GM12878 (cell line): Measurements from ENCODE around the gene MVK. TPM values are rescaled to one million over a fixed set of nuclear protein-coding genes. Genes with fewer than 3 reads are reported as not detected.

Experiments used
- ATAC-seq: fragments of 200-7000 bp; cut with Tn5 transposase; 3 replicates; pipeline ENCODE4 v1.9.1; 2020; ENCODE audit warnings: mild to moderate bottlenecking, moderate library complexity
- BruUV-seq: library from RNA; stranded (reverse); fragments of 400-500 nt; replicated peaks from 2 replicates; lab custom pipeline; 2021; lab: Mats Ljungman, UMichigan
- CTCF ChIA-PET: fragments of 300-600 bp; sonication (Branson Sonifier 250); formaldehyde crosslinking; extraction: SDS; loops from one replicate; lab custom pipeline; 2021; ENCODE audit warnings: inconsistent platforms; lab: Yijun Ruan, JAX
- POLR2A ChIA-PET: fragments of 350-600 bp; formaldehyde crosslinking; extraction: SDS; loops from one replicate; lab custom pipeline; 2021; ENCODE audit warnings: inconsistent platforms; lab: Charles Lee
- RAD21 ChIA-PET: fragments of 300-600 bp; sonication (Branson Sonifier 250); formaldehyde crosslinking; loops from one replicate; lab custom pipeline; 2023; ENCODE audit warnings: antibody characterized with exemption; ENCODE audit not compliant: unreplicated experiment; lab: Charles Lee
- SMC1A ChIA-PET: fragments of 300-600 bp; sonication (Branson Sonifier 250); formaldehyde crosslinking; loops from one replicate; lab custom pipeline; 2023; ENCODE audit not compliant: unreplicated experiment, uncharacterized antibody; lab: Charles Lee
- DNase-seq: peaks from one replicate; pipeline ENCODE4 v3.0.0-alpha.2; 2011; ENCODE audit warnings: low read depth, low spot score
- FAIRE-seq: peaks from 3 replicates; lab custom pipeline; 2011; peaks lifted over from hg19 to GRCh38; lab: Jason Lieb, UNC
- H2AFZ ChIP-seq: 2 replicates; pipeline ENCODE4 v1.6.0; 2011; ENCODE audit warnings: low read depth, low read length, control low read depth; ENCODE audit not compliant: control insufficient read depth
- H3K27ac ChIP-seq: 2 replicates; pipeline ENCODE4 v1.5.1; 2011; ENCODE audit warnings: control low read depth; ENCODE audit not compliant: control insufficient read depth, insufficient read depth
- H3K27me3 ChIP-seq, 2 experiments: replicated peaks in 1 of 2; 2 replicates each; pipeline versions ENCODE4 v1.6.0 to v1.6.1; 2011; ENCODE audit warnings: low read length in 1 of 2; ENCODE audit not compliant: control insufficient read depth in 2 of 2, insufficient read depth in 2 of 2
- H3K36me3 ChIP-seq, 2 experiments: 2 replicates each; pipeline ENCODE4 v1.5.1; 2011; ENCODE audit warnings: low read length in 1 of 2; ENCODE audit not compliant: control insufficient read depth in 2 of 2, insufficient read depth in 2 of 2
- H3K4me1 ChIP-seq: 2 replicates; pipeline ENCODE4 v1.6.1; 2011; ENCODE audit warnings: mild to moderate bottlenecking, low read length, moderate library complexity, mixed read lengths; ENCODE audit not compliant: control insufficient read depth, insufficient read depth
- H3K4me2 ChIP-seq: 2 replicates; pipeline ENCODE4 v1.6.0; 2011; ENCODE audit warnings: control low read depth; ENCODE audit not compliant: control insufficient read depth, insufficient read depth
- H3K4me3 ChIP-seq: fragments of 200-600 bp; sonication (generic); 2 replicates; pipeline ENCODE4 v1.5.1; 2016
- H3K79me2 ChIP-seq: 2 replicates; pipeline ENCODE4 v1.6.0; 2011; ENCODE audit warnings: low read length; ENCODE audit not compliant: control insufficient read depth, insufficient read depth
- H3K9ac ChIP-seq: 2 replicates; pipeline ENCODE4 v1.8.0; 2011; ENCODE audit warnings: low read length, control low read depth, mixed read lengths; ENCODE audit not compliant: control insufficient read depth, insufficient read depth
- H3K9me3 ChIP-seq: replicated peaks from 3 replicates; pipeline ENCODE4 v1.5.1; 2011; ENCODE audit warnings: mild to moderate bottlenecking, low read length; ENCODE audit not compliant: control insufficient read depth, insufficient read depth
- H4K20me1 ChIP-seq: 2 replicates; pipeline ENCODE4 v1.6.0; 2011; ENCODE audit not compliant: control insufficient read depth, insufficient read depth
- BCL11A ChIP-seq: IDR thresholded peaks from 2 replicates; pipeline ENCODE4 v1.6.1; 2011; ENCODE audit warnings: low read depth, low read length
- CREM ChIP-seq: IDR thresholded peaks from 2 replicates; pipeline ENCODE4 v1.6.1; 2014; ENCODE audit warnings: antibody characterized with exemption, low read depth
- EED ChIP-seq: sonication (generic); IDR thresholded peaks from 2 replicates; pipeline ENCODE4 v1.6.1; 2016; ENCODE audit warnings: antibody characterized with exemption, low read depth
- EGR1 ChIP-seq, 2 experiments: IDR thresholded peaks; 1 replicate in 1 of 2; 2 replicates in 1 of 2; pipeline ENCODE4 v1.6.1; 2011 to 2012; ENCODE audit warnings: low read depth in 2 of 2, low read length in 2 of 2, borderline replicate concordance in 1 of 2, mild to moderate bottlenecking in 1 of 2, moderate library complexity in 1 of 2
- JUND ChIP-seq: IDR thresholded peaks from 2 replicates; pipeline ENCODE4 v1.6.1; 2012; ENCODE audit warnings: low read depth, mild to moderate bottlenecking, low read length, improper control_type of control experiment, moderate library complexity
- KLF5 ChIP-seq: fragments of 450-650 bp; IDR thresholded peaks from 2 replicates; pipeline ENCODE4 v1.6.1; 2014; ENCODE audit warnings: mild to moderate bottlenecking; ENCODE audit not compliant: partially characterized antibody
- PAX5 ChIP-seq: IDR thresholded peaks from 2 replicates; pipeline ENCODE4 v1.6.1; 2011; ENCODE audit warnings: low read depth, low read length, borderline replicate concordance
- POU2F2 ChIP-seq: IDR thresholded peaks from 3 replicates; pipeline ENCODE4 v1.6.1; 2011; ENCODE audit warnings: low read depth, mild to moderate bottlenecking, low read length, borderline replicate concordance
- RAD21 ChIP-seq: IDR thresholded peaks from 2 replicates; pipeline ENCODE4 v1.6.1; 2011; ENCODE audit warnings: mild to moderate bottlenecking, low read depth, low read length, moderate library complexity; ENCODE audit not compliant: insufficient read depth
- RBBP5 ChIP-seq: fragments of 200-600 bp; sonication (generic); conservative IDR thresholded peaks from 2 replicates; pipeline ENCODE4 v1.6.1; 2016
- RFX5 ChIP-seq: IDR thresholded peaks from 2 replicates; pipeline ENCODE4 v1.6.1; 2011; ENCODE audit warnings: low read depth, low read length, improper control_type of control experiment
- SMAD1 ChIP-seq: fragments of 450-650 bp; IDR thresholded peaks from 2 replicates; pipeline ENCODE4 v1.6.1; 2018; ENCODE audit warnings: mild to moderate bottlenecking, low read depth; ENCODE audit not compliant: partially characterized antibody
- SMAD5 ChIP-seq: IDR thresholded peaks from 2 replicates; pipeline ENCODE4 v1.6.1; 2016; ENCODE audit warnings: antibody characterized with exemption, low read depth
- SRF ChIP-seq, 2 experiments: IDR thresholded peaks; 2 replicates each; pipeline ENCODE4 v1.6.1; 2011; ENCODE audit warnings: low read depth in 2 of 2, low read length in 2 of 2, mild to moderate bottlenecking in 1 of 2, moderate library complexity in 1 of 2
- WGBS: methylation state at CpG from one replicate; pipeline ENCODE4 v1.1.6; 2016; ENCODE audit warnings: low lambda C conversion rate; ENCODE audit not compliant: insufficient replicate concordance, insufficient coverage; ENCODE audit errors: missing lambda C conversion rate; 5-methylcytosine and 5-hydroxymethylcytosine counted together
- in situ Hi-C: fragments of 300-500 bp; cut with MboI; formaldehyde crosslinking; loops from 9 replicates; pipeline ENCODE4 v1.14.3; 2018; ENCODE audit warnings: mixed read lengths
- intact Hi-C: fragments of 100-400 bp; cut with micrococcal nuclease; formaldehyde crosslinking; loops from one replicate; pipeline ENCODE4 v1.14.2; 2022; ENCODE audit not compliant: unreplicated experiment
- polyA plus RNA-seq, 11 experiments: library from polyadenylated mRNA; depleted of rRNA in 4 of 11; unstranded in 6 of 11; stranded (reverse) in 5 of 11; fragments of >200 nt; fragmentation: Nextera tagmentation in 4 of 11; fragmentation: Illumina TruSeq in 1 of 11; extraction: Ambion mirVana in 4 of 11; extraction: Trizol in 1 of 11; gene quantifications; 1 replicate in 1 of 11; 2 replicates in 10 of 11; pipeline versions ENCODE4 v1.2.1 to v1.2.3, GENCODE V29; 2011 to 2016; ENCODE audit warnings: inconsistent platforms in 2 of 11, missing spikeins in 2 of 11, low read depth in 1 of 11
- total RNA-seq, 4 experiments: library from RNA; depleted of rRNA in 3 of 4; stranded (reverse); fragments of >200 nt in 3 of 4; fragmentation: Illumina TruSeq in 1 of 4; extraction: Trizol in 1 of 4; gene quantifications; 2 replicates each; pipeline versions ENCODE4 v1.2.1 to v1.2.3, GENCODE V29; 2013 to 2021
- TF ChIP-seq, protein P1 (sequence below), 3 experiments: IDR thresholded peaks in 2 of 3; conservative IDR thresholded peaks in 1 of 3; 2 replicates each; pipeline ENCODE4 v1.5.1; 2011; ENCODE audit warnings: low read depth in 3 of 3, low read length in 3 of 3, mild to moderate bottlenecking in 3 of 3, control low read depth in 2 of 3, moderate library complexity in 2 of 3, inconsistent platforms in 1 of 3, mixed read lengths in 1 of 3; ENCODE audit not compliant: control insufficient read depth in 2 of 3, insufficient read depth in 1 of 3; ENCODE audit errors: extremely low read depth in 1 of 3
- TF ChIP-seq, protein P2 (sequence below): fragments of 450-650 bp; IDR thresholded peaks from 2 replicates; pipeline ENCODE4 v1.6.1; 2017; ENCODE audit warnings: mild to moderate bottlenecking, moderate library complexity
- TF ChIP-seq, protein P3 (sequence below): fragments of 450-650 bp; IDR thresholded peaks from 2 replicates; pipeline ENCODE4 v1.6.1; 2017; ENCODE audit warnings: antibody characterized with exemption, mild to moderate bottlenecking, moderate library complexity

Gene MVK
- total and polyA plus RNA-seq, 10 of the 15 experiments (the other 5 are each of a cell fraction or from before 2014, with no cell fraction given), result 0.24 to 46.7 (median 31.9) TPM

DNA sequence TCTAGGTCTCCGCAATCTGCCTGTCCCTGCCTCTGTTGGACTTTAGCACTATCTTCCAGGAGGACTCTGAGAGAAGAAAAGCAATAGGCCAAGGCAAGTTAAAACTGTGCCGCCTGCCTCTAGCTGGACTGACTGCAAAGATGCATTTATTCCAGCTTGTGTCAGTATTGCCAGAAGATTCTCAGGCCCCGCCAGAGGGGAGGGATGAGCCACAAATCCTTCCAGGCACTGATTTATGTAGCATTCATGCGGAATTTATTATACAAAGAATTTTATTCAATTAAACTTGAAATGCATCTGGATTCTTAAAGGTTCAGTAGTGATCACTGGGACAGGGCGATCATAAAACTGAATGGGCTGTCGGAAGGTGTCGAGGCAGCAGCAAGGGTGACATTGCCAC lies 20.1 kb upstream of the MVK start:
- H4K20me1 ChIP-seq, result no peaks in the 10 kb centered on the region
- 78% methylated on average over 7 of the region's 7 CpGs for WGBS
- no peak overlapping the region for H3K4me3 ChIP-seq
- H3K79me2 ChIP-seq, result no peaks in the 10 kb centered on the region
- no peak overlapping the region for H3K4me2 ChIP-seq
- H3K9ac ChIP-seq, result no peak overlapping the region
- H3K36me3 ChIP-seq, result no peaks in the 10 kb centered on the region
- no TSS peak for BruUV-seq
- RAD21 ChIA-PET, result no interaction called here
- no peaks in the 10 kb centered on the region for H3K27me3 ChIP-seq
- FAIRE-seq (no peak), ATAC-seq (no peak), DNase-seq (no peak)
- CTCF ChIA-PET, result interaction anchor here (1.0 to 1.6 kb wide), 3 partner anchors 20 to 222 kb away, joined by 4 to 5 read pairs (median 4); partner anchors contain the start of genes MMAB and MVK
- no peaks in the 10 kb centered on the region for H3K9me3 ChIP-seq
- H3K27ac ChIP-seq, result no peak overlapping the region
- in situ Hi-C loops, result no loop called here
- no peaks in the 10 kb centered on the region for H3K4me1 ChIP-seq
- no peak overlapping the region for H2AFZ ChIP-seq
- POLR2A ChIA-PET, result no interaction called here
- intact Hi-C loops, result no loop called here
- SMC1A ChIA-PET, result interaction anchor here (0.6 kb wide), 1 partner anchor 688 kb away, joined by 3 read pairs; no protein-coding TSS in a partner anchor
- TF ChIP-seq SMAD1, result no peak
- TF ChIP-seq, protein P1, sequence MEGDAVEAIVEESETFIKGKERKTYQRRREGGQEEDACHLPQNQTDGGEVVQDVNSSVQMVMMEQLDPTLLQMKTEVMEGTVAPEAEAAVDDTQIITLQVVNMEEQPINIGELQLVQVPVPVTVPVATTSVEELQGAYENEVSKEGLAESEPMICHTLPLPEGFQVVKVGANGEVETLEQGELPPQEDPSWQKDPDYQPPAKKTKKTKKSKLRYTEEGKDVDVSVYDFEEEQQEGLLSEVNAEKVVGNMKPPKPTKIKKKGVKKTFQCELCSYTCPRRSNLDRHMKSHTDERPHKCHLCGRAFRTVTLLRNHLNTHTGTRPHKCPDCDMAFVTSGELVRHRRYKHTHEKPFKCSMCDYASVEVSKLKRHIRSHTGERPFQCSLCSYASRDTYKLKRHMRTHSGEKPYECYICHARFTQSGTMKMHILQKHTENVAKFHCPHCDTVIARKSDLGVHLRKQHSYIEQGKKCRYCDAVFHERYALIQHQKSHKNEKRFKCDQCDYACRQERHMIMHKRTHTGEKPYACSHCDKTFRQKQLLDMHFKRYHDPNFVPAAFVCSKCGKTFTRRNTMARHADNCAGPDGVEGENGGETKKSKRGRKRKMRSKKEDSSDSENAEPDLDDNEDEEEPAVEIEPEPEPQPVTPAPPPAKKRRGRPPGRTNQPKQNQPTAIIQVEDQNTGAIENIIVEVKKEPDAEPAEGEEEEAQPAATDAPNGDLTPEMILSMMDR (IDR thresholded peaks at IDR 0.05 in 2 of 3, conservative IDR thresholded peaks at IDR 0.05 in 1 of 3; ENCODE audit: control insufficient read depth in 2 of 3, extremely low read depth in 1 of 3, insufficient read depth in 1 of 3, low read depth in 3 of 3, low read length in 3 of 3), result no peak
- no peak for TF ChIP-seq SRF (IDR thresholded peaks at IDR 0.05; ENCODE audit: low read depth in 2 of 2, low read length in 2 of 2)
- TF ChIP-seq BCL11A, result no peak
- no peak for TF ChIP-seq RBBP5
- TF ChIP-seq EED, result no peak
- no peak for TF ChIP-seq JUND
- no peak for TF ChIP-seq KLF5
- TF ChIP-seq POU2F2, result no peak
- TF ChIP-seq, protein P2, sequence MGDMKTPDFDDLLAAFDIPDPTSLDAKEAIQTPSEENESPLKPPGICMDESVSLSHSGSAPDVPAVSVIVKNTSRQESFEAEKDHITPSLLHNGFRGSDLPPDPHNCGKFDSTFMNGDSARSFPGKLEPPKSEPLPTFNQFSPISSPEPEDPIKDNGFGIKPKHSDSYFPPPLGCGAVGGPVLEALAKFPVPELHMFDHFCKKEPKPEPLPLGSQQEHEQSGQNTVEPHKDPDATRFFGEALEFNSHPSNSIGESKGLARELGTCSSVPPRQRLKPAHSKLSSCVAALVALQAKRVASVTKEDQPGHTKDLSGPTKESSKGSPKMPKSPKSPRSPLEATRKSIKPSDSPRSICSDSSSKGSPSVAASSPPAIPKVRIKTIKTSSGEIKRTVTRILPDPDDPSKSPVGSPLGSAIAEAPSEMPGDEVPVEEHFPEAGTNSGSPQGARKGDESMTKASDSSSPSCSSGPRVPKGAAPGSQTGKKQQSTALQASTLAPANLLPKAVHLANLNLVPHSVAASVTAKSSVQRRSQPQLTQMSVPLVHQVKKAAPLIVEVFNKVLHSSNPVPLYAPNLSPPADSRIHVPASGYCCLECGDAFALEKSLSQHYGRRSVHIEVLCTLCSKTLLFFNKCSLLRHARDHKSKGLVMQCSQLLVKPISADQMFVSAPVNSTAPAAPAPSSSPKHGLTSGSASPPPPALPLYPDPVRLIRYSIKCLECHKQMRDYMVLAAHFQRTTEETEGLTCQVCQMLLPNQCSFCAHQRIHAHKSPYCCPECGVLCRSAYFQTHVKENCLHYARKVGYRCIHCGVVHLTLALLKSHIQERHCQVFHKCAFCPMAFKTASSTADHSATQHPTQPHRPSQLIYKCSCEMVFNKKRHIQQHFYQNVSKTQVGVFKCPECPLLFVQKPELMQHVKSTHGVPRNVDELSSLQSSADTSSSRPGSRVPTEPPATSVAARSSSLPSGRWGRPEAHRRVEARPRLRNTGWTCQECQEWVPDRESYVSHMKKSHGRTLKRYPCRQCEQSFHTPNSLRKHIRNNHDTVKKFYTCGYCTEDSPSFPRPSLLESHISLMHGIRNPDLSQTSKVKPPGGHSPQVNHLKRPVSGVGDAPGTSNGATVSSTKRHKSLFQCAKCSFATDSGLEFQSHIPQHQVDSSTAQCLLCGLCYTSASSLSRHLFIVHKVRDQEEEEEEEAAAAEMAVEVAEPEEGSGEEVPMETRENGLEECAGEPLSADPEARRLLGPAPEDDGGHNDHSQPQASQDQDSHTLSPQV, result no peak
- TF ChIP-seq SMAD5, result no peak
- no peak for TF ChIP-seq PAX5
- no peak for TF ChIP-seq RFX5
- TF ChIP-seq RAD21, result no peak
- no peak for TF ChIP-seq CREM
- no peak for TF ChIP-seq EGR1 (IDR thresholded peaks at IDR 0.05; ENCODE audit: borderline replicate concordance in 1 of 2, low read depth in 2 of 2, low read length in 2 of 2)
- TF ChIP-seq, protein P3, sequence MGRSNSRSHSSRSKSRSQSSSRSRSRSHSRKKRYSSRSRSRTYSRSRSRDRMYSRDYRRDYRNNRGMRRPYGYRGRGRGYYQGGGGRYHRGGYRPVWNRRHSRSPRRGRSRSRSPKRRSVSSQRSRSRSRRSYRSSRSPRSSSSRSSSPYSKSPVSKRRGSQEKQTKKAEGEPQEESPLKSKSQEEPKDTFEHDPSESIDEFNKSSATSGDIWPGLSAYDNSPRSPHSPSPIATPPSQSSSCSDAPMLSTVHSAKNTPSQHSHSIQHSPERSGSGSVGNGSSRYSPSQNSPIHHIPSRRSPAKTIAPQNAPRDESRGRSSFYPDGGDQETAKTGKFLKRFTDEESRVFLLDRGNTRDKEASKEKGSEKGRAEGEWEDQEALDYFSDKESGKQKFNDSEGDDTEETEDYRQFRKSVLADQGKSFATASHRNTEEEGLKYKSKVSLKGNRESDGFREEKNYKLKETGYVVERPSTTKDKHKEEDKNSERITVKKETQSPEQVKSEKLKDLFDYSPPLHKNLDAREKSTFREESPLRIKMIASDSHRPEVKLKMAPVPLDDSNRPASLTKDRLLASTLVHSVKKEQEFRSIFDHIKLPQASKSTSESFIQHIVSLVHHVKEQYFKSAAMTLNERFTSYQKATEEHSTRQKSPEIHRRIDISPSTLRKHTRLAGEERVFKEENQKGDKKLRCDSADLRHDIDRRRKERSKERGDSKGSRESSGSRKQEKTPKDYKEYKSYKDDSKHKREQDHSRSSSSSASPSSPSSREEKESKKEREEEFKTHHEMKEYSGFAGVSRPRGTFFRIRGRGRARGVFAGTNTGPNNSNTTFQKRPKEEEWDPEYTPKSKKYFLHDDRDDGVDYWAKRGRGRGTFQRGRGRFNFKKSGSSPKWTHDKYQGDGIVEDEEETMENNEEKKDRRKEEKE, result no peak
